HepG2 (cell line): ENCODE measurements around the gene ANXA3. TPM values are rescaled to one million over a fixed set of nuclear protein-coding genes. Genes with fewer than 3 reads are reported as not detected.

Source experiments
- ATAC-seq: fragments of 200-7000 bp; cut with Tn5 transposase; 3 replicates; pipeline ENCODE4 v1.9.1; 2020; ENCODE audit warnings: mild to moderate bottlenecking, moderate library complexity
- BruUV-seq: library from RNA; stranded (reverse); fragments of 400-500 nt; replicated peaks from 2 replicates; lab custom pipeline; 2021; lab: Mats Ljungman, UMichigan
- CTCF ChIA-PET: fragments of 300-600 bp; formaldehyde crosslinking; extraction: SDS; loops from one replicate; lab custom pipeline; 2021; ENCODE audit warnings: low total read pairs, inconsistent platforms, low intra/inter-chr PET ratio; lab: Yijun Ruan, JAX
- POLR2A ChIA-PET: fragments of 350-600 bp; sonication (Branson Sonifier 250); formaldehyde crosslinking; loops from one replicate; lab custom pipeline; 2020; ENCODE audit warnings: antibody characterized with exemption, inconsistent platforms; lab: Yijun Ruan, JAX
- DNase-seq: peaks from one replicate; pipeline ENCODE4 v3.0.0-alpha.2; 2015; ENCODE audit warnings: low spot score
- FAIRE-seq: peaks from 3 replicates; lab custom pipeline; 2011; peaks lifted over from hg19 to GRCh38; lab: Jason Lieb, UNC
- H2AFZ ChIP-seq: one replicate; pipeline ENCODE4 v1.6.1; 2011; ENCODE audit warnings: low read length, inconsistent platforms
- H3K27ac ChIP-seq: fragments of 300-600 bp; 3 replicates; pipeline ENCODE4 v1.8.0; 2011; ENCODE audit warnings: mixed run types, mild to moderate bottlenecking, mixed read lengths, low read length, inconsistent platforms; ENCODE audit not compliant: insufficient read depth; ENCODE audit errors: extremely low read length
- H3K27me3 ChIP-seq, 2 experiments: fragments of 200-600 bp in 1 of 2; 2 replicates in 1 of 2; 3 replicates in 1 of 2; pipeline versions ENCODE4 v1.6.0 to v1.8.0; 2011; ENCODE audit warnings: low read length in 2 of 2, mild to moderate bottlenecking in 2 of 2, moderate library complexity in 2 of 2, inconsistent platforms in 1 of 2; ENCODE audit not compliant: insufficient read depth in 2 of 2, control insufficient read depth in 1 of 2
- H3K36me3 ChIP-seq, 2 experiments: fragments of 200-600 bp in 1 of 2; replicated peaks in 1 of 2; 2 replicates in 1 of 2; 3 replicates in 1 of 2; pipeline versions ENCODE4 v1.5.1 to v1.8.0; 2011; ENCODE audit warnings: low read length in 2 of 2, inconsistent platforms in 1 of 2; ENCODE audit not compliant: insufficient read depth in 2 of 2, control insufficient read depth in 1 of 2
- H3K4me1 ChIP-seq: 2 replicates; pipeline ENCODE4 v1.5.1; 2012; ENCODE audit warnings: low read length, inconsistent platforms; ENCODE audit not compliant: insufficient read depth
- H3K4me2 ChIP-seq: 2 replicates; pipeline ENCODE4 v1.6.0; 2011; ENCODE audit warnings: low read depth, low read length, inconsistent platforms
- H3K4me3 ChIP-seq, 3 experiments: fragments of 200-600 bp in 1 of 3; sonication (generic), shearing (Covaris generic) in 1 of 3; replicated peaks in 1 of 3; 2 replicates each; pipeline ENCODE4 v1.5.1; 2011 to 2016; ENCODE audit warnings: low read length in 3 of 3, inconsistent platforms in 2 of 3, low read depth in 2 of 3, mild to moderate bottlenecking in 2 of 3, control low read depth in 1 of 3, mixed read lengths in 1 of 3; ENCODE audit not compliant: insufficient read depth in 1 of 3
- H3K79me2 ChIP-seq: one replicate; pipeline ENCODE4 v1.6.1; 2011; ENCODE audit warnings: low read length, inconsistent platforms; ENCODE audit not compliant: insufficient read depth
- H3K9ac ChIP-seq: 2 replicates; pipeline ENCODE4 v1.6.0; 2011; ENCODE audit warnings: mild to moderate bottlenecking, low read depth, low read length, inconsistent platforms; ENCODE audit not compliant: insufficient read depth
- H3K9me3 ChIP-seq: 2 replicates; pipeline ENCODE4 v1.5.1; 2012; ENCODE audit warnings: mild to moderate bottlenecking, low read length
- H4K20me1 ChIP-seq: 2 replicates; pipeline ENCODE4 v1.6.0; 2011; ENCODE audit warnings: inconsistent platforms, mild to moderate bottlenecking, low read length, moderate library complexity; ENCODE audit not compliant: insufficient read depth
- CREM ChIP-seq, 2 experiments: sonication (generic) in 1 of 2; formaldehyde crosslinking in 1 of 2; IDR thresholded peaks; 2 replicates each; pipeline versions ENCODE4 v1.4.0 to v1.6.1; 2016 to 2020; ENCODE audit warnings: antibody characterized with exemption in 1 of 2, mild to moderate bottlenecking in 1 of 2, missing genetic modification reagents in 1 of 2
- CTCF ChIP-seq: sonication (generic); formaldehyde crosslinking; IDR thresholded peaks from 2 replicates; pipeline ENCODE4 v1.5.0; 2020; ENCODE audit warnings: mild to moderate bottlenecking, missing genetic modification reagents, moderate library complexity
- FOXA3 ChIP-seq: IDR thresholded peaks from 2 replicates; pipeline ENCODE4 v1.6.1; 2016; ENCODE audit warnings: missing genetic modification reagents, missing compliant biosample characterization
- ISX ChIP-seq: sonication (generic); formaldehyde crosslinking; conservative IDR thresholded peaks from 2 replicates; pipeline ENCODE4 v1.5.0; 2020; ENCODE audit warnings: missing genetic modification reagents
- NR2F6 ChIP-seq, 2 experiments: IDR thresholded peaks; 2 replicates each; pipeline ENCODE4 v1.6.1; 2016; ENCODE audit warnings: antibody characterized with exemption in 1 of 2, mild to moderate bottlenecking in 1 of 2
- PHF21A ChIP-seq: sonication (generic); formaldehyde crosslinking; IDR thresholded peaks from 2 replicates; pipeline ENCODE4 v1.5.0; 2020; ENCODE audit warnings: mild to moderate bottlenecking, missing genetic modification reagents
- POGZ ChIP-seq: sonication (generic); formaldehyde crosslinking; IDR thresholded peaks from 2 replicates; pipeline ENCODE4 v1.4.0; 2020; ENCODE audit warnings: mild to moderate bottlenecking, missing genetic modification reagents
- SALL2 ChIP-seq: sonication (generic); formaldehyde crosslinking; IDR thresholded peaks from 2 replicates; pipeline ENCODE4 v1.8.1; 2023; ENCODE audit warnings: mild to moderate bottlenecking, missing genetic modification reagents, inconsistent platforms
- SSRP1 ChIP-seq: IDR thresholded peaks from 2 replicates; pipeline ENCODE4 v1.6.1; 2016; ENCODE audit warnings: control low read depth
- THRA ChIP-seq: sonication (generic); formaldehyde crosslinking; IDR thresholded peaks from 2 replicates; pipeline ENCODE4 v1.4.0; 2020; ENCODE audit warnings: missing genetic modification reagents, borderline replicate concordance
- ZBED4 ChIP-seq: sonication (generic); formaldehyde crosslinking; IDR thresholded peaks from 2 replicates; pipeline ENCODE4 v1.4.0; 2020; ENCODE audit warnings: missing genetic modification reagents, borderline replicate concordance
- ZBTB38 ChIP-seq: sonication (generic); formaldehyde crosslinking; IDR thresholded peaks from 2 replicates; pipeline ENCODE4 v1.5.1; 2020; ENCODE audit warnings: mild to moderate bottlenecking, missing genetic modification reagents
- ZBTB39 ChIP-seq: sonication (generic); formaldehyde crosslinking; IDR thresholded peaks from 2 replicates; pipeline ENCODE4 v1.5.0; 2020; ENCODE audit warnings: missing genetic modification reagents
- ZNF10 ChIP-seq: sonication (generic); formaldehyde crosslinking; IDR thresholded peaks from 2 replicates; pipeline ENCODE4 v1.4.0; 2020; ENCODE audit warnings: mild to moderate bottlenecking, low read depth, missing genetic modification reagents, borderline replicate concordance
- ZNF20 ChIP-seq: sonication (generic); formaldehyde crosslinking; IDR thresholded peaks from 2 replicates; pipeline ENCODE4 v1.4.0; 2020; ENCODE audit warnings: mild to moderate bottlenecking, moderate library complexity, missing genetic modification reagents
- ZNF850 ChIP-seq: sonication (generic); formaldehyde crosslinking; conservative IDR thresholded peaks from 2 replicates; pipeline ENCODE4 v1.9.0; 2021; ENCODE audit warnings: mild to moderate bottlenecking, missing genetic modification reagents
- WGBS: methylation state at CpG from one replicate; pipeline ENCODE4 v1.1.6; 2017; ENCODE audit warnings: low lambda C conversion rate; 5-methylcytosine and 5-hydroxymethylcytosine counted together
- in situ Hi-C: cut with HindIII; loops from 2 replicates; pipeline ENCODE4 v1.10.0; 2017; ENCODE audit warnings: low pct_unique_long_range_greater_than_20kb; ENCODE audit not compliant: extremely low pct_ligation_motif_present
- intact Hi-C: fragments of 100-400 bp; cut with micrococcal nuclease; formaldehyde crosslinking; loops from one replicate; pipeline ENCODE4 v1.10.0; 2022; ENCODE audit not compliant: unreplicated experiment
- polyA plus RNA-seq, 8 experiments: library from polyadenylated mRNA; depleted of rRNA in 3 of 8; stranded (reverse) in 7 of 8; unstranded in 1 of 8; fragments of >200 nt; fragmentation: Illumina TruSeq in 4 of 8; extraction: Trizol in 4 of 8; gene quantifications; 2 replicates each; pipeline versions ENCODE4 v1.2.1 to v1.2.3, GENCODE V29; 2011 to 2016; ENCODE audit warnings: low read depth in 4 of 8, missing spikeins in 1 of 8, mixed read lengths in 1 of 8; ENCODE audit not compliant: insufficient read depth in 1 of 8
- total RNA-seq, 5 experiments: library from RNA; depleted of rRNA; stranded (reverse); fragments of >200 nt; fragmentation: Illumina TruSeq; extraction: Trizol; gene quantifications; 2 replicates each; pipeline ENCODE4 v1.2.3, GENCODE V29; 2016; ENCODE audit warnings: low read depth in 1 of 5

ANXA3 gene
- total and polyA plus RNA-seq, 2 of the 13 experiments (the other 11 are each of a cell fraction or from before 2014, with no cell fraction given) = 6.5 to 6.9 TPM

GRCh38 chr4:78640714-78641113 is 89.1 kb downstream of the ANXA3 start:
- H3K36me3 ChIP-seq = no peaks in the 10 kb centered on the region
- no peak for DNase-seq
- no peak overlapping the region for H3K4me3 ChIP-seq
- no TSS peak for BruUV-seq
- POLR2A ChIA-PET = no interaction called here
- no peaks in the 10 kb centered on the region for H3K9me3 ChIP-seq
- WGBS = 0% methylated on average over 1 of the region's 1 CpG
- no peaks in the 10 kb centered on the region for H3K27me3 ChIP-seq
- no peak overlapping the region for H3K27ac ChIP-seq
- CTCF ChIA-PET = no interaction called here
- H3K9ac ChIP-seq = no peak overlapping the region
- no peak overlapping the region for H2AFZ ChIP-seq
- intact Hi-C loops = no loop called here
- no peak for ATAC-seq
- no peaks in the 10 kb centered on the region for H3K4me1 ChIP-seq
- FAIRE-seq = no peak
- H3K4me2 ChIP-seq = no peak overlapping the region
- H3K79me2 ChIP-seq = no peaks in the 10 kb centered on the region
- H4K20me1 ChIP-seq = no peaks in the 10 kb centered on the region
- in situ Hi-C loops = no loop called here
- no peak for TF ChIP-seq ZBED4 (CRISPR knock-in tag)
- TF ChIP-seq NR2F6 (IDR thresholded peaks at IDR 0.05) = no peak
- TF ChIP-seq NR2F6 (CRISPR knock-in tag; IDR thresholded peaks at IDR 0.05) = no peak
- no peak for TF ChIP-seq ZBTB39 (CRISPR knock-in tag)
- no peak for TF ChIP-seq CREM (IDR thresholded peaks at IDR 0.05)
- no peak for TF ChIP-seq CREM (CRISPR knock-in tag; IDR thresholded peaks at IDR 0.05)
- no peak for TF ChIP-seq CTCF (CRISPR knock-in tag)
- TF ChIP-seq SALL2 (CRISPR knock-in tag) = no peak
- no peak for TF ChIP-seq ZNF850 (CRISPR knock-in tag)
- no peak for TF ChIP-seq ZNF10 (CRISPR knock-in tag)
- no peak for TF ChIP-seq SSRP1 (CRISPR knock-in tag)
- no peak for TF ChIP-seq ZNF20 (CRISPR knock-in tag)
- TF ChIP-seq POGZ (CRISPR knock-in tag) = no peak
- no peak for TF ChIP-seq FOXA3 (CRISPR knock-in tag)
- TF ChIP-seq ISX (CRISPR knock-in tag) = no peak
- TF ChIP-seq ZBTB38 (CRISPR knock-in tag) = no peak
- no peak for TF ChIP-seq PHF21A (CRISPR knock-in tag)
- no peak for TF ChIP-seq THRA
